ENCODE measurements around the gene CES2.
"Not testable (repeated sequence)": the region's sequence is repeated elsewhere in the genome, so short reads cannot be mapped to it uniquely, and the experiment has no call there.

Gene CES2

GRCh38 chr16:66949472-66949871 lies 14.2 kb downstream of the CES2 start:
- H3K27me3 Mint-ChIP-seq: peaks cover 66% of the 10 kb centered on the region
- no peak for DNase-seq
- H3K27ac Mint-ChIP-seq: no peak overlapping the region
- H3K9me3 Mint-ChIP-seq: no peaks in the 10 kb centered on the region
- ATAC-seq: no peak
- peaks cover 56% of the 10 kb centered on the region for H3K4me1 Mint-ChIP-seq
- peak overlapping the region; percentile 59 to 88 for H3K4me3 Mint-ChIP-seq

GRCh38 chr16:66950437-66950836 lies 15.1 kb downstream of the CES2 start:
- H3K9me3 Mint-ChIP-seq: no peaks in the 10 kb centered on the region
- H3K4me3 Mint-ChIP-seq: peak overlapping the region; percentile 2 to 69
- DNase-seq: no peak
- H3K4me1 Mint-ChIP-seq: peaks cover 56% of the 10 kb centered on the region
- H3K27me3 Mint-ChIP-seq: peaks cover 66% of the 10 kb centered on the region
- ATAC-seq: peak; percentile 52
- no peak overlapping the region for H3K27ac Mint-ChIP-seq

- Mint-ChIP-seq H3K9me3 (no peaks in the 10 kb centered on the region), H3K4me3 (peak overlapping the region in 1 of 2 donors; percentile 2), H3K27ac (peak overlapping the region in 1 of 2 donors; percentile 68), H3K4me1 (peaks cover 56% of the 10 kb centered on the region), H3K27me3 (peaks cover 66% of the 10 kb centered on the region)
- ATAC-seq: no peak
- no peak for DNase-seq
These were observed 15.9 kb downstream of the CES2 start for GRCh38 chr16:66950971-66951790.

GRCh38 chr16:66952430-66953110 lies 17.3 kb downstream of the CES2 start:
- DNase-seq: no peak
- Mint-ChIP-seq H3K9me3 (no peaks in the 10 kb centered on the region), H3K4me3 (no peak overlapping the region), H3K4me1 (peaks cover 49% of the 10 kb centered on the region), H3K27me3 (peaks cover 66% of the 10 kb centered on the region), H3K27ac (no peak overlapping the region)
- no peak for ATAC-seq

- no peaks in the 10 kb centered on the region for H3K9me3 Mint-ChIP-seq
- H3K4me3 Mint-ChIP-seq: no peak overlapping the region
- ATAC-seq (peak; percentile 9), DNase-seq (no peak)
- H3K27me3 Mint-ChIP-seq: peaks cover 55% of the 10 kb centered on the region
- H3K4me1 Mint-ChIP-seq: peaks cover 49% of the 10 kb centered on the region
- peak overlapping the region; percentile 86 to 87 for H3K27ac Mint-ChIP-seq
These were observed 18.3 kb downstream of the CES2 start for GRCh38 chr16:66953462-66954096.

- peaks cover 49% of the 10 kb centered on the region for H3K27me3 Mint-ChIP-seq
- peak; percentile 83 for ATAC-seq
- H3K27ac Mint-ChIP-seq: peak overlapping the region; percentile 86 to 87
- peak; percentile 76 to 77 for DNase-seq
- H3K4me3 Mint-ChIP-seq: no peak overlapping the region
- no peaks in the 10 kb centered on the region for H3K9me3 Mint-ChIP-seq
- peaks cover 49% of the 10 kb centered on the region for H3K4me1 Mint-ChIP-seq
These were observed 18.9 kb downstream of the CES2 start for GRCh38 chr16:66954097-66954659.

DNA sequence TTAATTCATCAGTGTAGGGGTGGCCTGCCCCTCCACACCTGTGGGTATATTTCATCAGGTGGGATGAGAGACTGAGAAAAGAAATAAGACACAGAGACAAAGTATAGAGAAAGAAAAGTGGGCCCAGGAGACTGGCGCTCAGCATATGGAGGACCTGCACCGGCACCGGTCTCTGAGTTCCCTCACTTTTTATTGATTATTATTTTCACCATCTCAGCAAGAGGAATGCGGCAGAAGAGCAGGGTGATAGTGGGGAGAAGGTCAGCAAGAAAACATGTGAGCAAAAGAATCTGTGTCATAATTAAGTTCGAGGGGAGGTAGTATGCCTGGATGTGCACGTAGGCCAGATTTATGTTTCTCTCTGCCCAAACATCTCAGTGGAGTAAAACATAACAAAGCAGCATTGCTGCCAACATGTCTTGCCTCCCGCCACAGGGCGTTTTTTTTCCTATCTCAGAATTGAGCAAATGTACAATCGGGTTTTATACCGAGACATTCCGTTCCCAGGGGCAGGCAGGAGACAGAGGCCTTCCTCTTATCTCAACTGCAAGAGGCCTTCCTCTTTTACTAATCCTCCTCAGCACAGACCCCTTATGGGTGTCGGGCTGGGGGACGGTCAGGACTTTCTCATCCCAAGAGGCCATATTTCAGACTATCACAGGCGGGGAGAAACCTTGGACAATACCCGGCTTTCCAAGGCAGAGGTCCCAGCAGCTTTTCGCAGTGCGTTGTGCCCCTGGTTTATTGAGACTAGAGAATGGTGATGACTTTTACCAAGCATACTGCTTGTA lies 20.2 kb downstream of the CES2 start:
- Mint-ChIP-seq H3K27ac (peak overlapping the region in 1 of 2 donors; percentile 52), H3K4me1 (peaks cover 37% of the 10 kb centered on the region), H3K27me3 (peaks cover 36% of the 10 kb centered on the region)
- DNase-seq, H3K4me3 Mint-ChIP-seq, ATAC-seq, H3K9me3 Mint-ChIP-seq: not testable (repeated sequence)

DNA sequence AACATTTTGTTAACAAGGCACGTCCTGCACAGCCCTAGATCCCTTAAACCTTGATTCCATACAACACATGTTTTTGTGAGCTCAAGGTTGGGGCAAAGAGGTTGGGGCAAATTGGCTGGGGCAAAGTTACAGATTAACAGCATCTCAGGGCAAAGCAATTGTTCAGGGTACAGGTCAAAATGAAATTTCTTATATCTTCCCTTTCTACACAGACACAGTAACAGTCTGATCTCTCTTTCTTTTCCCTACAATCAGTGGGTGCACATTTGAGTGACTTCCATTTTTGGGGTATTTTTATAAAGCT lies 20.8 kb downstream of the CES2 start:
- H3K27ac Mint-ChIP-seq, H3K4me3 Mint-ChIP-seq, H3K9me3 Mint-ChIP-seq, DNase-seq, ATAC-seq: not testable (repeated sequence)
- Mint-ChIP-seq H3K4me1 (peaks cover 37% of the 10 kb centered on the region), H3K27me3 (peaks cover 30% of the 10 kb centered on the region)

DNA sequence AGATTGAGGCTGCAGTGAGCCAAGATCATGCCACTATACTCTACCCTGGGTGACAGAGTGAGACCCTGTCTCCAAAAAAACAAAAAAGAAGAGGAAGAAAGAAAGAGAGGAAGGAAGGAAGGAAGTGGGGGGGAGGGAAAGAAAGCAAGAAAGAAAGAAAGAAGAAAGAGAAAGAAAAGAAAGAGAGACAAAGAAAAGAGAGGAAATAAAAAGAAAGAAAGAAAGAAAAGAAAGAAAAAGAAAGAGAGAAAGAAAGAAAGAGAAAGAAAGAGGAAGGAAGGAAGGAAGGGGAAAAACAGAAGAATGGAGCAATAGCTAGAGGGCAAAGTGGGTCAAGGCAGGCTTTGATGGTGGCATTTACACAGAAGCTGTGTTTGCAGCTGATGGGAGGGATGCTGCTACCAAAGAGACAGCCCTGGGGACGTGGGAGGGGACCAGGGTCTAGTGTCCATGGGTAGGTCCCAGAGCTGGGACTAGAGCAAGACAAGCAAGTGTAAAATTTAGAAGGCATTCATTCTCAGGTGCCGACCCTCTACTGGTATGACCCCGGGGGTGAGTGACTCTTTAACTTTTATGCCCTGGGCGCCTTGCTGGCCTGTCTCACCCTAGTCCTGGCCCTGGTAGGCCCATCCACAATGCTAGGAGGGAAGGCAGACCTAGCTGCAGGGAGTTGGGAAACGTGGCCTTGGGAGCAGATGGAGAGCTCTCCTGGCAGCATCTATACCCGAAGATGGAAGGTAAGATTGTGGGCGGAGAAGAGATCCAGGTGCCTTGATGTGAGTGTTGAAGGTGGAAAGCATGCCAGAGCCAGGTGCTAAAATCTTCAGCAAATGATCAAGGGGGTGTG lies 23.8 kb downstream of the CES2 start:
- Mint-ChIP-seq H3K9me3 (no peaks in the 10 kb centered on the region), H3K4me3 (no peak overlapping the region), H3K27ac (no peak overlapping the region), H3K4me1 (peaks cover 34% of the 10 kb centered on the region), H3K27me3 (peaks cover 3% of the 10 kb centered on the region)
- no peak for DNase-seq
- no peak for ATAC-seq

- peak overlapping the region in 1 of 2 donors; percentile 37 for H3K27ac Mint-ChIP-seq
- ATAC-seq: no peak
These were observed 24.4 kb downstream of the CES2 start for GRCh38 chr16:66959704-66960161.

DNA sequence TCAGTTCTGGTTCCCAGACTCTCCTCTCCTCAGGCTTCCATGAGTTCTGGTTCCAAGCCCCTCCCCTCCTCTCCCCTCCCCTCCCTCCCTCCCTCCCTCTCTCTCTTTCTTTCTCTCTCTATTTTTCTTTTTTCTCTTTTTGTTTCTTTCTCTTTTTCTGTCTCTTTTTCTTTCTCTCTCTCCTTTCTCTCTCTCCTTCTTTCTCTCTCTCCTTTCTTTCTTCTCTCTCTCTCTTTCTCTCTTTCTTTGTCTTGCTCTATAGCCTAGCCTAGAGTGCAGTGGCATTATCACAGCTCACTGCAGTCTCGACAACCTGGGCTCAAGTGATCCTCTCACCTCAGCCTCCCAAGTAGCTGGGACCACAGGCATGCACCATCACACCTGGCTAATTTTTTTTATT lies 25.0 kb downstream of the CES2 start:
- Mint-ChIP-seq H3K27ac (peak overlapping the region in 1 of 2 donors; percentile 37), H3K4me3 (no peak overlapping the region), H3K27me3 (peaks cover 7% of the 10 kb centered on the region), H3K4me1 (peaks cover 34% of the 10 kb centered on the region), H3K9me3 (no peaks in the 10 kb centered on the region)
- DNase-seq: no peak
- no peak for ATAC-seq

More at GRCh38 chr16:66959704-66960161, 24.4 kb downstream of the CES2 start:
- no peak overlapping the region for H3K4me3 Mint-ChIP-seq
- peaks cover 34% of the 10 kb centered on the region for H3K4me1 Mint-ChIP-seq
- DNase-seq: no peak
- H3K9me3 Mint-ChIP-seq: no peaks in the 10 kb centered on the region
- peaks cover 2% of the 10 kb centered on the region for H3K27me3 Mint-ChIP-seq

DNA sequence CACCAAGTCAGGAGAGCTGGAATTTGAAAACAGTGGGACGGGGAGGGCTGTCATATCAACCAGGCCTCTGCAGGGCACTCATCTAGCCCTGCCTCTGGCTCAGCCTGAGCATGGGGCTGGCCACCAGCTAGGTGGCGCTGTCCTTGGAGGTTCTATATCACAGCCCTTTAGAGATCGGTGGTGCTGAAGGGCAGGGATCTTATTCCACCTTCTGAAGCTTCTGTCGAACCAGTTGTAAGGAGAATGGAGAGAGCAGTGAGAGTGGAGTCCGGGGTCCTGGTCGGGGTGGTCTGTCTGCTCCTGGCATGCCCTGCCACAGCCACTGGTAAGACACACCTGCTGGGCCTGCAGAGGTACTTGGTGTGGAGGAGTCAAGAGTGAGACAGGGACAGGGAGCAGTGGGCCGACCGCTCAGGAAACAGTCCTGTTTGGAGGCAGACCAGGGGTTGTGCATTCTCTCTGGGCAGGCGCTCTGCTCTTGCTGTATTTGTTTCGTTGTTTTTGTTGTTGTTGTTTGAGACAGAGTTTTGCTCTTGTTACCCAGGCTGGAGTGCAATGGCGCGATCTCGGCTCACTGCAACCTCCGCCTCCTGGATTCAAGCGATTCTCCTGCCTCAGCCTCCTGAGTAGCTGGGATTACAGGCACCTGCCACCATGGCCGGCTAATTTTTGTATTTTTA lies 25.9 kb downstream of the CES2 start, which contains the start of gene CES3:
CES3 (plus strand) TSS at position 202 of the 680 bp plus-strand sequence; CDS start at position 244, 42 bp downstream.
- DNase-seq: peak; percentile 70 to 74
- peaks cover 34% of the 10 kb centered on the region for H3K4me1 Mint-ChIP-seq

GRCh38 chr16:66961914-66962313 lies 26.6 kb downstream of the CES2 start:
- peak overlapping the region; percentile 30 to 68 for H3K4me3 Mint-ChIP-seq
- ATAC-seq: peak; percentile 44
- no peaks in the 10 kb centered on the region for H3K9me3 Mint-ChIP-seq
- no peak for DNase-seq
- peak overlapping the region in 1 of 2 donors; percentile 54 for H3K27ac Mint-ChIP-seq
- peaks cover 34% of the 10 kb centered on the region for H3K4me1 Mint-ChIP-seq
- peaks cover 8% of the 10 kb centered on the region for H3K27me3 Mint-ChIP-seq

More for the DNA sequence above, 25.9 kb downstream of the CES2 start, which contains the start of gene CES3:
- peak within 1 kb of the TSS; percentile 68 to 77 for H3K4me3 Mint-ChIP-seq
- H3K9me3 Mint-ChIP-seq: no peaks in the 10 kb centered on the region
- peak; percentile 98 for ATAC-seq
- peaks cover 8% of the 10 kb centered on the region for H3K27me3 Mint-ChIP-seq
- peak within 1 kb of the TSS; percentile 54 to 55 for H3K27ac Mint-ChIP-seq
